ENCODE measurements around the gene ECI2. TPM values are rescaled to one million over a fixed set of nuclear protein-coding genes. Genes with fewer than 3 reads are reported as not detected.

ECI2 gene
- total RNA-seq, 1 experiment from 2014 or later = 38.4 TPM

DNA sequence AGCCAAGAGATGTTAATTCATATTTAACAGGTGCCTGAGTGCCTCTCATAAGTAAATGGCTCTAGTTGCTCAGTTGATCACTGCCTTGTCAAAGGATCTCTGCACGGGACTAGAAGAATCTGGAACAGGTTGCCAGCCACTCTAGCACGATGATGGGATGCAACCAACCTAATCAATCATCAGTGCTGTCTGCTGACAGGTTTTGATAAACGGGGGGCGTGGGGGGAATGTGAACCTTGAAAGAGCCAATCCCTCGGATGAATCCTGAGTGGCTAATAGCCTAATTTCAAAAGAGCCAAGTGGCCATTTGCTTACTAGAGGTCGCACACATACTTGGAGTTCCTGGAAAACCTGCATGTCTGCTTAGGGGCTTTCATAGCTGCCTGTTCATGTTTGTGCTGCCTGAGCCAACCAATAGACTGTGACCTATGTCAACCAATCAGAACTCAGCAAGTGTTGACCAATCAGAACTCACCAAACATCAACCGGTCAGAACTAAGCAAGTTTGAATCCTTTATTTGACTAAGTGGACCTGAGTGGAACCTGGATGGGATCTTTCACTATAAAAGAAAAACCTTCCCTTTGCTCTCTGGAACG is 43.5 kb upstream of the ECI2 start:
- TF ChIP-seq, protein P1, sequence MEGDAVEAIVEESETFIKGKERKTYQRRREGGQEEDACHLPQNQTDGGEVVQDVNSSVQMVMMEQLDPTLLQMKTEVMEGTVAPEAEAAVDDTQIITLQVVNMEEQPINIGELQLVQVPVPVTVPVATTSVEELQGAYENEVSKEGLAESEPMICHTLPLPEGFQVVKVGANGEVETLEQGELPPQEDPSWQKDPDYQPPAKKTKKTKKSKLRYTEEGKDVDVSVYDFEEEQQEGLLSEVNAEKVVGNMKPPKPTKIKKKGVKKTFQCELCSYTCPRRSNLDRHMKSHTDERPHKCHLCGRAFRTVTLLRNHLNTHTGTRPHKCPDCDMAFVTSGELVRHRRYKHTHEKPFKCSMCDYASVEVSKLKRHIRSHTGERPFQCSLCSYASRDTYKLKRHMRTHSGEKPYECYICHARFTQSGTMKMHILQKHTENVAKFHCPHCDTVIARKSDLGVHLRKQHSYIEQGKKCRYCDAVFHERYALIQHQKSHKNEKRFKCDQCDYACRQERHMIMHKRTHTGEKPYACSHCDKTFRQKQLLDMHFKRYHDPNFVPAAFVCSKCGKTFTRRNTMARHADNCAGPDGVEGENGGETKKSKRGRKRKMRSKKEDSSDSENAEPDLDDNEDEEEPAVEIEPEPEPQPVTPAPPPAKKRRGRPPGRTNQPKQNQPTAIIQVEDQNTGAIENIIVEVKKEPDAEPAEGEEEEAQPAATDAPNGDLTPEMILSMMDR (IDR thresholded peaks at IDR 0.05; ENCODE audit: unreplicated experiment) = no peak
- no peak for DNase-seq (ENCODE audit: unreplicated experiment)
- no TSS peak for BruUV-seq (replicated peaks)
- Mint-ChIP-seq H3K9me3 (ENCODE audit: unreplicated experiment) (no peaks in the 10 kb centered on the region), H3K36me3 (ENCODE audit: insufficient read depth, unreplicated experiment) (no peaks in the 10 kb centered on the region), H3K4me3 (ENCODE audit: unreplicated experiment) (no peak overlapping the region), H3K27ac (ENCODE audit: low read depth, unreplicated experiment) (no peak overlapping the region), H3K27me3 (ENCODE audit: insufficient read depth, unreplicated experiment) (no peaks in the 10 kb centered on the region), H3K4me1 (ENCODE audit: insufficient read depth, unreplicated experiment) (no peaks in the 10 kb centered on the region)
- ChIA-PET POLR2A (no interaction called here), CTCF (no interaction called here)
- intact Hi-C loops (cut with micrococcal nuclease) = no loop called here

DNA sequence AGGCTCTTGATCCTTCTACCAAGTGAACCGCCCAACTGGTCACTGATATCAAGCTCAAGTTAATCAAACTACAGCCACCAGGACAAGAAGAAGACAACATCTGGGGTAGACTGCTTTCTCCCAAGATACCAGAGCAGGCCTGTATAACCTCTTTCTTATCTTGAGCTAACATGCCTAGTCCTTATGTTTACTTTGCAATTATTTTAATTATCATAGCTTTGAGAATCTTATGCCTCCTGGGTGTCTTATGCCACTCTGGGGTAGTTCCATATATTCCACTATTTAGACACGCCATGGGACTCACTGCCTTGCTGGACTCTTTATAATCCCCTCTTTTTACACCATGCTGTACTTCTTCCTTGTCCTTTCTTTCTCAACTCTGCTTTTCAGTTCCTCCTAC is 41.5 kb upstream of the ECI2 start:
- no peaks in the 10 kb centered on the region for H3K36me3 Mint-ChIP-seq (ENCODE audit: insufficient read depth, unreplicated experiment)
- BruUV-seq (replicated peaks) = no TSS peak
- H3K4me3 Mint-ChIP-seq (ENCODE audit: unreplicated experiment) = no peak overlapping the region
- CTCF ChIA-PET = interaction anchor here (0.8 to 1.5 kb wide), 2 partner anchors 11 to 33 kb away, joined by 4 to 6 read pairs; no protein-coding TSS in a partner anchor
- H3K27ac Mint-ChIP-seq (ENCODE audit: low read depth, unreplicated experiment) = no peak overlapping the region
- POLR2A ChIA-PET = interaction anchor here (1.5 kb wide), 1 partner anchor 19 kb away, joined by 5 read pairs; no protein-coding TSS in a partner anchor
- H3K27me3 Mint-ChIP-seq (ENCODE audit: insufficient read depth, unreplicated experiment) = no peaks in the 10 kb centered on the region
- DNase-seq (ENCODE audit: unreplicated experiment) = no peak
- no peaks in the 10 kb centered on the region for H3K4me1 Mint-ChIP-seq (ENCODE audit: insufficient read depth, unreplicated experiment)
- no peaks in the 10 kb centered on the region for H3K9me3 Mint-ChIP-seq (ENCODE audit: unreplicated experiment)
- TF ChIP-seq, protein P1 (IDR thresholded peaks at IDR 0.05; ENCODE audit: unreplicated experiment) = no peak
- intact Hi-C loops (cut with micrococcal nuclease) = no loop called here

DNA sequence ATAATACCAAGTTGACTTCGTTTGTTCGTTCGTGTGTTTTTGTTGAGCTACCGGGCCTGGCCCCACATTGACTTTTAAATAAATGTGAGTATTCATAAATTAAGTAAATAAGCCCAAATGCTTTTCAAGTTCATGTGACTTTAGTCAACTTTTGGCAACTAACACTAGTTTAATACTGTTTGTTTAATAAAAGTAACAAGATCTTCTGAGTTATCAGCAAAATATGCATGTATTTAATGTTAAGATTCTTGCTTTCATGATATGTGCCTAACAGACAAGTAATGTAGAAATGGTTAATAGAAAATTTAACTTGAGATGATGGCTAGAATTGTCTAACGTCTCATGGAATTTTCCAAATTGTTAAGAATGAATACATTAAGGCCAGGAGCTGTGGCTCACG is 38.7 kb upstream of the ECI2 start:
- intact Hi-C loops (cut with micrococcal nuclease) = no loop called here
- CTCF ChIA-PET = interaction anchor here (1.1 kb wide), 1 partner anchor 12 kb away, joined by 3 read pairs; no protein-coding TSS in a partner anchor
- no TSS peak for BruUV-seq (replicated peaks)
- H3K9me3 Mint-ChIP-seq (ENCODE audit: unreplicated experiment) = no peaks in the 10 kb centered on the region
- H3K27ac Mint-ChIP-seq (ENCODE audit: low read depth, unreplicated experiment) = no peak overlapping the region
- no peaks in the 10 kb centered on the region for H3K36me3 Mint-ChIP-seq (ENCODE audit: insufficient read depth, unreplicated experiment)
- no peak for DNase-seq (ENCODE audit: unreplicated experiment)
- POLR2A ChIA-PET = no interaction called here
- no peaks in the 10 kb centered on the region for H3K4me1 Mint-ChIP-seq (ENCODE audit: insufficient read depth, unreplicated experiment)
- no peak overlapping the region for H3K4me3 Mint-ChIP-seq (ENCODE audit: unreplicated experiment)
- H3K27me3 Mint-ChIP-seq (ENCODE audit: insufficient read depth, unreplicated experiment) = no peaks in the 10 kb centered on the region
- TF ChIP-seq, protein P1 (IDR thresholded peaks at IDR 0.05; ENCODE audit: unreplicated experiment) = no peak

DNA sequence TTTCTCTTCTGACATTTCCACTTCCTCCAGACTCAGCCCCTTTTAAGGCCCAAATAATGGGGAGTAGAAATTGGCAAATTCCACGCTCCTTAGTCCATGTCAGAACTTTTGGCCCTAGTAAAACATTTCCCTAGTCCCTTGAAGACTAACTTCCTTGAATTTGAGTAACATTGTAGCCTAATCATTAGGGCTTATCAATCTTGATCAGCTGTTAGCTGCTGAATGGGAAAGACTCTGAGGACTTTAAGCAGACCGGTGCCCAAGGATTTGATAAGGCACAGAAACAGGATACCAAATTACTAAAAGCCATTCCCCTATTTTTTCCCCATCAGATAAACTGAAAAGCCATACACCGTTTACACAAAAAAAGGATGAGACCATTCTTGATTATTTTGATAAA is 37.0 kb upstream of the ECI2 start:
- DNase-seq (ENCODE audit: unreplicated experiment) = no peak
- TF ChIP-seq, protein P1 (IDR thresholded peaks at IDR 0.05; ENCODE audit: unreplicated experiment) = no peak
- Mint-ChIP-seq H3K27me3 (ENCODE audit: insufficient read depth, unreplicated experiment) (no peaks in the 10 kb centered on the region), H3K36me3 (ENCODE audit: insufficient read depth, unreplicated experiment) (no peaks in the 10 kb centered on the region), H3K4me3 (ENCODE audit: unreplicated experiment) (no peak overlapping the region), H3K27ac (ENCODE audit: low read depth, unreplicated experiment) (no peak overlapping the region), H3K4me1 (ENCODE audit: insufficient read depth, unreplicated experiment) (no peaks in the 10 kb centered on the region), H3K9me3 (ENCODE audit: unreplicated experiment) (no peaks in the 10 kb centered on the region)
- intact Hi-C loops (cut with micrococcal nuclease) = no loop called here
- ChIA-PET POLR2A (interaction anchor here (1.2 kb wide), 1 partner anchor 14 kb away, joined by 4 read pairs; no protein-coding TSS in a partner anchor), CTCF (interaction anchor here (0.9 to 1.0 kb wide), 2 partner anchors 38 to 117 kb away, joined by 4 read pairs; no protein-coding TSS in a partner anchor)
- no TSS peak for BruUV-seq (replicated peaks)

All from MCF 10A (cell line).